Right hindlimb (tissue), 1 donor: ENCODE results near the gene HPCAL1.

Source experiments
- DNase-seq: peaks from one replicate; pipeline ENCODE4 v3.0.0-alpha.2; 2018

Gene HPCAL1

GRCh38 chr2:10357193-10358169 lies 54.8 kb downstream of the HPCAL1 start:
- no peak for DNase-seq

DNA sequence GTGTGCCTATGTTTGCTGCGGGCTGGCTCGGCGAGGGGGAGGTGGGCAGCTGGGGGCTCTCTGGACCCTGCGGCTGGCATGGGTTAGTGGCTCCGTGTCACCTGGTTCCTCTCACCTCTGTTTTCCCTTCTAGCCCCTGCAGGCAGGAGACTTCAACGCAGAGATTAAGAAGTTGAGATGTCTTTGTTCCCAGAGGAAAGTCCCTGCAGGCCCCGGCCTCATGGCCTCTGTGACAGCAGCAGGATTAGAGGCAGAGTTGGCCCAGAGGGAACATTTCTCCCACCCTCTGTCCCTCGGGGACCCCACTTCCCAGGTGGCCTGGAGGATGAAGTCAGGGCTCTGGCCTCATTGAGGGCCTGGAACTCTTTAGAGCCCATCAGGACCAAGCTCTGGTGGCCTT lies 56.5 kb downstream of the HPCAL1 start:
- DNase-seq: no peak

GRCh38 chr2:10359731-10360329 lies 57.1 kb downstream of the HPCAL1 start:
- no peak for DNase-seq

DNA sequence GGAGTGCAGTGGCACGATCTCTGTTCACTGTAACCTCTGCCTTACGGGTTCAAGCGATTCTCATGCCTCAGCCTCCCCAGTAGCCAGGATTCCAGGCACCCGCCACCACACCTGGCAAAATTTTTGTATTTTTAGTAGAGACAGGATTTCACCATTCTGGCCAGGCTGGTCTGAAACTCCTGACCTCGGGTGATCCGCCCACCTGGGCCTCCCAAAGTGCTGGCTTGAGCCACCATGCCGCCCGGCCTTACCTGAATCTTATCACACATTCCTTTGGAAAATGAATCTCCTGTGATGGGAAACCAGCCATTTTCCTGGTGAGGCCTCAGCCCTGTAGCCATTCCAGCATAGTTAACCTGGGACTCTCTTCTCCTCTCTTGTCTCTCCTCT lies 57.8 kb downstream of the HPCAL1 start:
- no peak for DNase-seq

DNA sequence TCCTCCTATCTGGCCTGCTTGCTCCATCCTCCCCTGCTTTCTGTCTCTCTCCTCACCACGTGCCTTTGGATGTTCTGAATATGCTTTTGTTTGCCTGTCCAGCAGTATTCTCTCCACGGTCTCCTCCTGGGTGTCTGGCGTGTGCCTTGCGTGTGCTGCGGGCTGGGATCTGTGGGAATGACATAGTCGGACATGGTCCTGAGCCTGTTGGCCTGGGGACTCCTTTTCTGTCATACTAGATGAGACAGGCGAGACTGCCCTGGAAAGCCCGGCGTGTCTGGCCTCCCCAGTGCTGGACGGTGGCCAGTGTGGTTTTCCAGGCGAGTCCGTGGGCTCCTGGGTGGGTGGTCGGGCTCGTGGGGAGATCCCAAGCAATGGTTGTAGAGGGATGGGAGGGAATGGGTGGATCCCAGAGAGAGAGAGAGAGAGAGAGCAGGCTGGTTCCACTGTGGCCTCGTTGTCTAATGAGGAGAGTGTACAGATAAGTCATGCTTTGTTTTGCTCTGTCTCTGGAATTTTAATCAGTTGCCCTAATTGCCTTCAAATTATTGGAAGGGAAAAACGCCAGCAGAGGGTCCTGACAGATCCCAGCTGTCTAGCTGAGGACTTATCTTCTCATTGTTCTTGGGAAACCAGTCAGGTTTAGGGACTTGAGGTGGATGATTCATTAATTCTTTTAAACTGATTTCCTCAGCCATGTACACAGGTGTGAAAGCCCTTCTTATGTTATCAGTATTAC lies 58.3 kb downstream of the HPCAL1 start:
- DNase-seq: no peak

GRCh38 chr2:10362096-10362897 lies 59.6 kb downstream of the HPCAL1 start:
- no peak for DNase-seq

DNA sequence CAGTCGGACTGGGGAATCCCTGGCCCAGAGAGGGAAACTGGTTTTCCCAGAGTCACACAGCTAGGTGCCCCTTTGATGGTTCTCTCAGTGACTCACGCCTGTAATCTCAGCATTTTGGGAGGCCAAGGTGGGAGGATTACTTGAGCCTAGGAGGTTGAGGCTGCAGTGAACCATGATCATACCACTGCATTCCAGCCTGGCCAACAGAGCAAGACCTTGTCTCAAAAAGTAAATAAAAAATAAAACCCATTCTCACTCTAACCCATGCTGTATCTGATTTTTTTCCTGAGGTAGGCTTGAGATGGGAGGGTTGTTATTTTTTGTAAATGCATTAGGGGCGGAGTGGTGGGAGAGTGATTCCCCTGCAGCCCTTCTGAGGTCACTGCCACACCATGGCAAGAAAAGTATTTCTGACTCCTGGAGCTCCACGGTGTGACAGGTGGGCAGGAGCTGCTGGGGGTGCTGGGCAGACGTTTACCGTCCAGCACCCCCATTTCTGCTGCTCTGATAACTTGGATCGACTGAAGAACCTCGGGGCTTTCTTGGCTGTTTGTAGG lies 60.3 kb downstream of the HPCAL1 start:
- DNase-seq: no peak

DNA sequence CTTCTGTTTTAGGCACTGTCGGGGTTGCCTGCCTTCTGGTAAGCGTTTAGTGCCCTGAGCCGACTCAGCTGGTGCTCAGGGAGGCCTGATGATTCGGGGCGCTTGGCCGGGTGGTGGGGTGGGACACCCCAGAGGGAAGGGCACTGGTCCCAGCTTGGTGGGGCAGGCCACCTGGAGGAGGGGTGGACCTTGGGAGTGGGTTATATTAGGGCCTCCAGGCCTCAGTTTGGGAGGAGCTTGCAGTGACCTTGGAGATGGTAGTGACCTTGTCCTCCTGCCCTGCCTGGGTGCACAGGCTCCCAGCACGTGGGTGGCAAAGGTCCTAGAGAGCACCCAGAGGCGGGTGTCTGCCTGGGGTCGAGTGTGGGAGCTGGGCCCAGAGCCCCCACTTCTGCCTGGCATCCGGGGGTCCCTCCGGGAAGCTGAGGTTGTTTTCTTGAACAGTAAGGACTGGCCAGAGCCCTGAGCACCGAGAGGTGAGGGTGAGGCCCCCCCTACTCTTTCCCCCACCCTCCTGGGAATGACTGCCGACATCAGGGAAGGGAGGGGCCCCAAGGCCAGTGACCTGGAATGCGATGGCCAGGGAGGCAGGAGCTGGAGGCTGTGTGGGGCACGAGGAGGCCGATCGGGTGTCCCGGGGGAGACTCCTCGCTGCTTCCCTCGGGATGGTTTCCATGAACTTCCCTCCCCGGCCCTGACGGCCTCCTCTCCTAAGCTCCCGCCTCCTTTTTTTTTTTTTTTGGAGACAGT lies 61.3 kb downstream of the HPCAL1 start:
- no peak for DNase-seq

- no peak for DNase-seq
Observed at GRCh38 chr2:10365412-10365811, 62.7 kb downstream of the HPCAL1 start.

DNA sequence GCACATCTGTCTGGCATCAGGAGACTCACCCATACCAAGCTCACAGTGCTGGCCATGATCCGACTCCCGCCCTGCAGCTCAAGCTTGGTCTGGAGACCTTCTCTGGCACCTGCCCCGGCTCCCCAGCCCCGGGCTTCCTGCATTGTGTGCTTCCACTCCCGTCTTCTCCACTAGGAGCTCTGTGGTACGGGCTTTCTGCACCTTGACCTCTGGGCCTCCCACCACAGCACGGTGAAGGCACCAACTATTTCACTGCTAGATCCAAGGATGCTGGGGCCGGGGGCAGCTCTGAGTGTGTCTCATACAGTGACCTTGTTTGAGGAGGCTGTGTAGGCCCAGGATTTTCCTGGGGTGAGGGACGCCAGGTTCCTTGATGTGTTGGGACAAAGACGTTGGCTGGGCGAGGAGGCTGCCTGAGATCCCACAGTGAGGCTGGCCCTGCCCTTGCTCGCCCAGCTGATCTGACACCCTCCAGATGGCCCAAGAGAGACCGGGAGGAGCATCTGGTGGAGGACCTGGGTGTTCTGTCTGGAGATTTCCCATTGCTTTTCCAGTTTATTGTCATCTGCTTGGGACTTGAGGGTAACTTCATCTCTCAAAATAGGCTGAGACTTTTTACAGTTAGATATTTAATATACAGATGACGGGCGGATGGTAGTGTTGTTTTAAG lies 64.0 kb downstream of the HPCAL1 start:
- DNase-seq: no peak

- no peak for DNase-seq
Observed at GRCh38 chr2:10367472-10368439, 65.1 kb downstream of the HPCAL1 start.

- no peak for DNase-seq
Observed at GRCh38 chr2:10368491-10369231, 66.0 kb downstream of the HPCAL1 start.

- no peak for DNase-seq
Observed at GRCh38 chr2:10369269-10370255, 66.9 kb downstream of the HPCAL1 start.

- DNase-seq: no peak
Observed at GRCh38 chr2:10370390-10370789, 67.7 kb downstream of the HPCAL1 start.

- DNase-seq: no peak
Observed at GRCh38 chr2:10370895-10371294, 68.2 kb downstream of the HPCAL1 start.

GRCh38 chr2:10371441-10372196 lies 68.9 kb downstream of the HPCAL1 start:
- no peak for DNase-seq
